Vagina (tissue), 2 donors: ENCODE data around the gene DDX18.

Source experiments
- CTCF ChIP-seq, 3 experiments: fragments of 450-650 bp in 2 of 3; fragments of 200-600 bp in 1 of 3; sonication (generic) in 1 of 3; IDR thresholded peaks; one replicate each; pipeline ENCODE4 v1.5.1; 2017 to 2019; ENCODE audit warnings: antibody characterized with exemption in 3 of 3, mild to moderate bottlenecking in 2 of 3, moderate library complexity in 2 of 3
- POLR2A ChIP-seq, 2 donors: fragments of 450-650 bp; IDR thresholded peaks; one replicate each; pipeline ENCODE4 v1.6.1; 2017; ENCODE audit warnings: antibody characterized with exemption in 2 of 2, mild to moderate bottlenecking in 2 of 2, moderate library complexity in 2 of 2

GRCh38 chr2:117815946-117816345, 1.5 kb downstream of the DDX18 start:
- no peak for TF ChIP-seq CTCF (IDR thresholded peaks at IDR 0.05)
- TF ChIP-seq POLR2A (IDR thresholded peaks at IDR 0.05), result no peak
